Muscle layer of colon (tissue), 2 donors: ENCODE data around the gene LFNG.

Experiments
- H3K27ac ChIP-seq: one replicate; pipeline ENCODE4 v1.7.0; 2013; ENCODE audit warnings: low read depth, mild to moderate bottlenecking, low read length, moderate library complexity
- H3K27me3 ChIP-seq, 2 donors: one replicate each; pipeline ENCODE4 v1.7.0; 2013; ENCODE audit warnings: low read length in 2 of 2, mild to moderate bottlenecking in 2 of 2; ENCODE audit not compliant: insufficient read depth in 2 of 2, control insufficient read depth in 1 of 2
- H3K36me3 ChIP-seq: one replicate; pipeline ENCODE4 v1.7.0; 2013; ENCODE audit warnings: mild to moderate bottlenecking, low read length; ENCODE audit not compliant: insufficient read depth
- H3K4me1 ChIP-seq: one replicate; pipeline ENCODE4 v1.7.0; 2013; ENCODE audit warnings: mild to moderate bottlenecking, low read length; ENCODE audit not compliant: insufficient read depth
- H3K4me3 ChIP-seq, 2 donors: one replicate each; pipeline ENCODE4 v1.7.0; 2013; ENCODE audit warnings: low read length in 2 of 2, low read depth in 1 of 2, mild to moderate bottlenecking in 1 of 2, moderate library complexity in 1 of 2
- H3K9ac ChIP-seq: one replicate; pipeline ENCODE4 v1.7.0; 2013; ENCODE audit warnings: low read length
- H3K9me3 ChIP-seq: one replicate; pipeline ENCODE4 v1.7.0; 2013; ENCODE audit warnings: mild to moderate bottlenecking, low read length
- donor health status: abdominal sarcoma.
- donor health status: Adenocarcinoma of cecum.

Gene LFNG

DNA sequence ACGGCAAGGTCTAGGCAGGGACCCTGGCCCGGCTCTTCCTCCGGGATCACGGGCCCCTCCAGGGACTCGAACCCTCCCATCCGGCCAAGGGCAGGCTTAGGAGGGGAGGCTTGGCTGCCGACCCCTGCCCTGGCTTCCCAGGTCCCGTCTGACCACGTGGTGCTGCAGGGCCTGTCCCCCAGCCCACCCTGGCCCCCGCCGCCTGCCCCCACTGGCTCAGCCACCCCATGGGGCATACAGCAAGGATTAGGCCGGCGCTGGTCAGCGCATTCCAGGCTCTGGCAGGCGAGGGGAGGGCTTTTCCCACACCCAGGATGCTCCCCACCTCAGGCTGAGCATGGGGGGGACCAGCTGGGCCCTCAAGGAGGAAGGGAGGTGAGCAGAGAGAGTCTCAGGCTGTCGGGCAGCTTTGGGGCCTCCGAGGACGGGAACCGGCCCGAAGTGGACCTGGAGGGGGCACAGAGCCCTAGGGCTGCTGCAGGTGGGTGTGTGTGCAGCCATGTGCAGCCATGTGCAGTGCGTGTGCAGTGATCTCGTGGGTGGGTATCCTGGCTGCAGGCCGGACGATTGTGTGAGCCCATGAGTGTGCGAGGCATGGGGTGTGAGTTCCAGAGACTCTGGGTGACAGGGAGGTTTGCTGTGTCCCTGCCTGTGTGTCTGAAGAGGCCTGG is 42.7 kb upstream of the LFNG start:
- Histone ChIP-seq H3K4me3 (no peak overlapping the region), H3K36me3 (no peaks in the 10 kb centered on the region), H3K27ac (no peak overlapping the region), H3K4me1 (peaks cover 8% of the 10 kb centered on the region), H3K9me3 (no peaks in the 10 kb centered on the region), H3K9ac (no peak overlapping the region), H3K27me3 (peaks cover 0 to 39% of the 10 kb centered on the region in 2 donors)

DNA sequence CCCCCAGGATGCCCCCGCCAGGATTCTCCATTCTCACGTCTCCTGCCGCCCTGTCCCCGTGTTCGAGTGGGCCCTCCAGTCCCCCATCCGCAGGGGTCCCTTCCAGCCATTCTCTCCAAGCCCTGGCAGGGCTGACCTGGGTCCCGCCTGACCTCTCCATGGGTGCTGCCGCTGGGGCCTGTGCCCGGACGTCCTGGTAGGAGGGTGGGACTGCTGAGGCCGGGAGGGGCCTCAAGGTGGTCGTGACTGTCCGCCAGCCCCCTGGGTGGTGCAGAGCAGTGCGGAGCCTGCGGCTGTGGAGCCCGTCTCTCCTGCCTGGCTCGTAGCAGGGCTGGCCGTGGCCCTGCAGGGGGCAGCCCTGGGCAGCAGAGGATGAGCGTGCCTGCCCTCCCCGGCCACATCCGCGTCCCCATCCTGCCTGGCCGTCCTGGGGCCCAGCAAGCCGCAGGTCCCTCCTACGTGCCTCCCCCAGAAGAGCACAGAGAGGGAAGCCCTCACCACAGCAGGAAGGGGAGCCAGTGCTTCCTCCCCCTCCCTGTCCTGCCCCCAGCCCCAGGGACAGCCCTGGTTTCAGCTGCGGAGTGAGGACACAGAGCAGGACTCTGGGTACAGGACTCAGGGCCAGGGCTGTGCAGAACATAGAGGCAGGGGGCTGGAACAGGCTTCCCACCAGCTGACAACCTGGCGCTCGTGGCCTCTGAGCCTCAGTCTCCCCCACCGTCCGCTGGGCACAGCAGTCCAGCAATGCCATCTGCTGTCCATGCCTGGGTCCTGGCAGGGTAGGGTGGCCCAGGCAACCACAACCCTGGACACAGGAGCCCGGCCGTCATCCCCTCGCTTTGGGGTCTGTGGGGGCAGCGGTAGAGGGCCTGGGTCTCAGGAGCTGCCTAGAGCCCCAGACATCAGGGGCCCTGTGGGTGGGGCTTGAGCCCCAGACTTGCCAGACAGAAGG is 41.9 kb upstream of the LFNG start:
- Histone ChIP-seq H3K9me3 (no peaks in the 10 kb centered on the region), H3K27ac (no peak overlapping the region), H3K9ac (no peak overlapping the region), H3K36me3 (no peaks in the 10 kb centered on the region), H3K4me1 (peaks cover 8% of the 10 kb centered on the region), H3K27me3 (peaks cover 0 to 46% of the 10 kb centered on the region in 2 donors), H3K4me3 (no peak overlapping the region)

DNA sequence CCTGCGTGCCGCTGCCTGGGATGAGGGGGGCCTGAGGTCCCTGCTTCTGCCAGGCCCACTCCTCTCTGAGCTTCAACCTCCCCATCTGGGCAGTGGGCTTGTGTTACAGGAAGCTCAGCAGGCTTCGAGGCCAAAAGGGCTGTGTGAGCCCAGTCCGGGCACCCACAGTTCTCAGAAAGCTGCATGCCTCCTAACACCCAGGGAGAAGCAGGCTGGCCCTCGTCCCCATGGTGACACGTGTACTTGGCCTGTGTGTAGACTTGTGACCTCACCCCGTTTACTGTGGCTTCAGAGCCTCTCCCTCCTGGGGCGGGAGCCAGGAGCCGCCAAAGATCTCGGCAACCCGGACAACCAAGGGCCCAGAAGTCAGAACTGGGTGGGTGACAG is 41.2 kb upstream of the LFNG start:
- Histone ChIP-seq H3K27ac (no peak overlapping the region), H3K9me3 (no peaks in the 10 kb centered on the region), H3K36me3 (no peaks in the 10 kb centered on the region), H3K27me3 (peaks cover 0 to 52% of the 10 kb centered on the region in 2 donors), H3K4me1 (peaks cover 8% of the 10 kb centered on the region), H3K4me3 (no peak overlapping the region), H3K9ac (no peak overlapping the region)

DNA sequence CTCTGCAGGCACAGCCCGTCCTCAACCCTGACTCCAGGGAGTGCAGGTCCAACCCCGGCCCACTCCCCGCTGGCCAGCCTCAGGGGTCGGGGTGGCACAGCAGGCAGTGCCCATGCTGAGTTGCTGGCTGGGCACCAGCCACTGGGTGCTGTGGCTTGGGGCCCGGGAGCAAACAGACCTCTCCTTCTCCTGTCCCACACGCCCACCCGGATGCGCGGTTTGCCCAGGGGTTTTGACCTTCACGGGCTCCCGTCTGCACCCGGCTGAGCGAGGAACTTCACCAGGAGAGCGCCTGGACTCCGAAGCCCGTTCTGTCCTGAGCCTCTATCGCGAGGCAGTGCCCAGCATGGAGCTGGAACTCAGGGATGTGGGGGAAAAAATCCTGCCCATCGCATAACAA is 40.8 kb upstream of the LFNG start:
- H3K36me3 ChIP-seq = no peaks in the 10 kb centered on the region
- H3K9me3 ChIP-seq = no peaks in the 10 kb centered on the region
- H3K27ac ChIP-seq = no peak overlapping the region
- peaks cover 0 to 52% of the 10 kb centered on the region in 2 donors for H3K27me3 ChIP-seq
- peaks cover 8% of the 10 kb centered on the region for H3K4me1 ChIP-seq
- H3K4me3 ChIP-seq = no peak overlapping the region
- H3K9ac ChIP-seq = no peak overlapping the region

DNA sequence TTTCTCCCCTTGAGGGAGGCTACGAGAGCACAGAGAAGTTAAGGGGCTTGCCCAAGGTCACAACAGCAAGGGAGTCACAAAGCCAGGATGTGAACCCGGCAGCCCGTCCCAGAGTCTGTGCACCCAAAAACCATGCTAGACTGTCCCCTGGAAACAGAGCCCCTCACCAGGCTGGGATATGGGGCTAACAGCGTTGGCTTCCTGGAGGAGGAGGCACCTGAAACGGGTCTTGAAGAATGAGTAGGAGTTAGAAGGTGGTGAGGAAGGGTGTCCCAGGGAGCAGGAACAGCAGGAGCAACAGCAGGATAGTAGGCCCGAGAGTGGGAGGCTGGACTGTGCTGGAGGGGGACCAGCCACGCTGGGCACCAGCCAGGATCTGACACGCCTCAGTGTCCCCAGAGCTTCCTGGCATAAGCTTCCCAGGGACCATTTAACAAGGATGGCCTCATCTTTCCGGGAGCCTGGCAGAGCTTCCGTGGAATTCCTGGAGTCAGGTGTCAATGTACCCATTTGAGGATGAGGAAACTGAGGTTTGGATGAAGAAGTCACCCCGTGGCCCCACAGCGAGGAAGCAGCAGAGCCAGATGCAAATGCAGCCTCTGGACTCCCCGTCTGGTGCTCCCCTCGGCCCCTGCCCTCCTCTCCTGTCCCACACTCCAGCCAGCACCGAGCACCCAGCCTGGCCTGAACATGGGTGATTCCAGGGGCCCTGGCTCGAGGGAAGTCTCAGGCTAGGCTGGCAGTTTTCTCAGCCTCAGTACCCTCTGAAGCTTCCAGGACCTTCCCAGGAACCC is 40.1 kb upstream of the LFNG start:
- Histone ChIP-seq H3K4me1 (peaks cover 8% of the 10 kb centered on the region), H3K27me3 (peaks cover 0 to 52% of the 10 kb centered on the region in 2 donors), H3K27ac (no peak overlapping the region), H3K4me3 (no peak overlapping the region), H3K9me3 (no peaks in the 10 kb centered on the region), H3K9ac (no peak overlapping the region), H3K36me3 (no peaks in the 10 kb centered on the region)

DNA sequence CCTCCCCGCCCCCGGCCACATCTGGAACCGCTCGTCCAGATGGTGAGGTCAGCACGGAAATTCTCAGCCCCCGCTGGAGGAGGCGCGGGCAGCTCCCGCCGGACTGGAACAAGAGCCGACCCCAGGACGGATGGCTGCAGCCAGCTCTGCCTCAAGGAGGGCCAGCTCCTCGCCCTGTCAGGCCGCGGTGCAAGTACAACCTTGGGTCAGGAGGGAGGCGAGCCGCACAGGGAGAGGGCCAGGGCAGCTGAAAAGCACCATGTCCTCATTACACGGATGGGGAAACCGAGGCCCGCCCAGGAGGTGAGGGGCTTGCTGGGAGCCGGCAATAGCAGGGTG is 39.5 kb upstream of the LFNG start:
- Histone ChIP-seq H3K4me3 (no peak overlapping the region), H3K36me3 (no peaks in the 10 kb centered on the region), H3K27ac (no peak overlapping the region), H3K9ac (no peak overlapping the region), H3K27me3 (peaks cover 0 to 52% of the 10 kb centered on the region in 2 donors), H3K9me3 (no peaks in the 10 kb centered on the region), H3K4me1 (peaks cover 8% of the 10 kb centered on the region)

DNA sequence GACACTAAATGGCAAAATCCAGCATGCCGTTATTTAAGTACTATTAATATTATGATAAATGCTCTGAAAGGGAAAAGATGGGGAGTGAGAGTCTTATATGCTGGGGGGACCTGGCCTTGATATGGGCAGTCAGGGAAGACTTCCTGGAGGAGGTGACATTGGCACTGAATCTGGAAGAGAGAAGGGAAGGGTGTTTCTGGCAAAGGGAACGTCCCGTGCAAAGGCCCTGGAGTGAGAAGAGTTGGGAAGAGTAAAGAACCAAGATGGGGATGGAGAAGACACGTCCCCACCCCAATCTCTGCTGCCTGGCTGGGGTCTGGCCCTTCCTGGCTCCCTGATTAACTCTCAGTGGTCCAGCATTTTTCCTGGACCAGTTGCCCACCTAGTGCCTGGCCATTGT is 38.4 kb upstream of the LFNG start:
- peaks cover 8% of the 10 kb centered on the region for H3K4me1 ChIP-seq
- H3K4me3 ChIP-seq = no peak overlapping the region

DNA sequence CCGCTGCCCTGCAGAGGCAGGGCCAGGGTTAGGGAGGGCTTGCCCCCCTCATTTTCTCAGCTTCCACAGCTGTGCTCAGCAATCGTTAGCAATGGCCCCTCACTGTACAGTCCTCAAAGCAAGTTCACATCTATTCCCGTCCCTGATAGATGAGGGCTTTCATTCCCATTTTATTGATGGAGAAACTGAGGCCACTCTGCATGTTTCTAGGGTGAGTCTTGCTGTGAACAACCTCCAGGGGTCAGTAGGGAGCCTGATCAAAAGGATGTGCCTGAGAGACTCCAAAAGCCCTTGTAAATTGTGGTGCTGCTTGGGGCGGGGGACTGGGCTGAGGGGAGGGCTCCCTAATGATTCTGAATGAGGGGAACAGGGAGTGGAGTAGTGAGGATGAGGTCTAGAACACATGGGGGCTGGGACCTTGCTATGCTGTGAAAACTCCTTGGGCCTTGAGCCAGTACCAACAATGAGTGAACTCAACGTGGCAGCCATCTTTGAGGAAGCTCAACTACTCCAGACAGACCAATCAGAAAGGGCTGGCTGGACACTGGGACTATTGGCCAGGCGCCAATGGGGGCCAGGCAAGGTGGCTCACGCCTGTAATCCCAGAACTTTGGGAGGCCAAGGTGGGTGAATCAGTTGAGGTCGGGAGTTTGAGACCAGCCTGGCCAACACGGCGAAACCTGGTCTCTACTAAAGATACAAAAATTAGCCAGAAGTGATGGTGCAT is 36.7 kb upstream of the LFNG start:
- H3K27ac ChIP-seq = no peak overlapping the region
- no peaks in the 10 kb centered on the region for H3K9me3 ChIP-seq
- no peak overlapping the region for H3K4me3 ChIP-seq
- H3K9ac ChIP-seq = no peak overlapping the region
- H3K27me3 ChIP-seq = peaks cover 0 to 33% of the 10 kb centered on the region in 2 donors
- peaks cover 5% of the 10 kb centered on the region for H3K4me1 ChIP-seq
- H3K36me3 ChIP-seq = no peaks in the 10 kb centered on the region

More for the DNA sequence above, 38.4 kb upstream of the LFNG start:
- Histone ChIP-seq H3K27ac (no peak overlapping the region), H3K27me3 (peaks cover 0 to 46% of the 10 kb centered on the region in 2 donors), H3K36me3 (no peaks in the 10 kb centered on the region), H3K9ac (no peak overlapping the region), H3K9me3 (no peaks in the 10 kb centered on the region)

DNA sequence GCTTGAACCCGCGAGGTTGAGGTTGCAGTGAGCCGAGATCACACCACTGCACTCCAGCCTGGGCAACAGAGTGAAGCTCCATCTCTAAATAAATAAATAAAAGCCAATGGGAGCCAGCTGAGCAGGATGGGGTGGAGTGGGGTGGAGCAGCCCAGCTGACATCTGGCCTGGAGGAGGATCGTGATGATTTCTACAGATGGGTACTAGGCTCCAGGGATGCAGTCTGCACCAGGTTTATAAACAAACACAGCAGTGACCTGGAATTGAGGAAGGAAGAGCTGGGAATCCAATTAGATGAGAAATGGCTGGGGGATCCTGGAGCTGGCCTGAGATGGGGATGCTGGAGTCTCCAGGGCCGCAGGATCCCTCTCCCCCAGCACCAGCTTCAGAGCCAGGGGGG is 36.1 kb upstream of the LFNG start:
- Histone ChIP-seq H3K27ac (no peak overlapping the region), H3K36me3 (no peaks in the 10 kb centered on the region), H3K9ac (no peak overlapping the region), H3K4me3 (no peak overlapping the region), H3K27me3 (peaks cover 0 to 34% of the 10 kb centered on the region in 2 donors), H3K4me1 (peaks cover under 1% of the 10 kb centered on the region), H3K9me3 (no peaks in the 10 kb centered on the region)

DNA sequence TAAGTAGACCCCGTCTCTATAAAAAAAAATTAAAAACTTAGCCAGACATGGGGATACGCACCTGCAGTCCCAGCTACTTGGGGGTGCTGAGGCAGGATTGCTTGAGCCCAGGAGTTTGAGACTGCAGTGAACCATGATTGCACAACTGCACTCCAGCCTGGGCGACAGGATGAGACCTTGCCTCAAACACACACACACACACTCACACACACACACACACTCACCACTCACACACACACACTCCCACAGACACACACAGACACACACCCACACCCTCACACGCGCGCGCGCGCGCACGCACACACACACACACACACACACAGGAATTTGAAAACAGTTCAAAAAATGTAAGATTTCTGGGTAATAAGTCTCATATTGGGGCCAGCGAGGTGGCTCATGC is 34.7 kb upstream of the LFNG start:
- Histone ChIP-seq H3K4me1 (no peaks in the 10 kb centered on the region), H3K9me3 (no peaks in the 10 kb centered on the region)

More for the DNA sequence above, 34.7 kb upstream of the LFNG start:
- Histone ChIP-seq H3K4me3 (no peak overlapping the region), H3K27ac (no peak overlapping the region), H3K36me3 (no peaks in the 10 kb centered on the region), H3K27me3 (peaks cover 0 to 31% of the 10 kb centered on the region in 2 donors), H3K9ac (no peak overlapping the region)
